Hair follicle dermal papilla cell (primary cell): ENCODE results near the gene SLC26A2. TPM values are rescaled to one million over a fixed set of nuclear protein-coding genes. Genes with fewer than 3 reads are reported as not detected.

Experiments
- small RNA-seq: library from RNA; depleted of rRNA; stranded (forward); fragments of <200 nt; gene quantifications from one replicate; pipeline ENCODE3, GENCODE V24; 2012
- total RNA-seq: library from RNA; depleted of rRNA; stranded (reverse); fragments of >200 nt; gene quantifications from 2 replicates; pipeline ENCODE4 v1.2.3, GENCODE V29; 2012

The SLC26A2 gene
- total RNA-seq = 16.3 and 18.7 TPM in 2 replicates

DNA sequence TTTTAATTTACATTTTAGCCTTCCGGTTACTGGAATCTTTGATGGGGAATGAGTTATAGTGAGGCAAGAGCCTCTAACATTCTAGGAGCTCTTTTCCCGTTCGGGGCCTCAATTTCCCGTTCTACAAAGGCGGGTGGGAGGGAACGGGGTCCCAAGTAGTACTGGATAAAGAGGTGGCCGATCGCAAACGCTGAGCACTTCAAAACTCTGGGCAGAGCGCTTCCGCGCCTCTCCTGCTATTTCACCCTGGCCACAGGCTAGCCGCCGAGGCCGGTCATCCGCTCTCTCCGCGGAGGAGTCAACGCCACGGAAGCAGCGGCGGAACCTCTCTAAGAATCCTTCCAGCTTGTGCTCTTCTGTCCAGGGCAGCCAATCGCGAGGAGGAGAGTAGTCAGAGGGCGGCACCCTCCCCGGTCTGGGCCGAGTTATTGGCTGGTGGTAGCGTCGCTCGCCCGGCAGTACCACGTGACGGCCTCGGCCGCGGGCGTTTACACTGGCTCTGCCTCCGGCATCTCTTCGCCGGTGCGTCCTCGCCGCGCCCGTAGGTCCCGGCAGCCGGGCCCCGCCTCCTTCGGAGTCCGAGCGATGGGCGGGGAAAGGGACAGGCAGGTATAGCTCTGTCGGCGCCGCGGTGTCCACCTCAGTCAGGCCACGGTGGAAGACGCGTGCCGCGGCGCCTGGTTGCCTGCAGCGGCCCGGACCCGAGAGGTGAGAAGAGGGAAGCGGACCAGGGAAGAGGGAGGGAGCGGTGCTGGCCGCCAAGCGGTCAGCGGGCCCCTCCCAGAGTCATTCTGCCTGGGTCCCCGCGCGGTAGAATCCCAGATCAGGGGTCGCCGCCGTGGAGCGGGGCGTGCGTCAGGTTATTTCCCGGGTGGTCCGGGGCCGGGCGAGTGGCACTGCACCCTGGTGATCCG, at the start of gene SLC26A2:
Gene SLC26A2 (plus strand): TSS at position 487 of the 914 bp plus-strand sequence. CDS start 16,895 bp downstream, outside the sequence.

DNA sequence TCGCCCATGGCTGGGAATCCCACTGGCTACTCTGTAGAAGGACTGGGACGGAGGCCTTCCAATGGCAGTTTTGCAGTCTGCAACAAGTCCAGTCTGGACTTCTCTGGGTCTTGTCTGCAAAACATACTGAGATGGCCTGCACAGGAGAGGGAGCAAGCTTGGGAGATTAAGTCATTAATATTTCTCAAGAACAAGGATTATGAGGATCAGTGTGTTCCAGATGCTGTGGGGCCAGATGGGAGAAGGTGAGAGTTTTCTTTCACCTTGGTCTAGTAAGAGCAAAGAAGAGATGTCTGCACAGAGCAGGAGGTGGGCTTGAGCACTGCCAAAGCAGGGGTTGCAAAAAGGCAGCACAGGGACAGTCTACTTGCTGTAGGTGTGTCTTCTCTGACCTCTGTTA, 15.9 kb upstream of the SLC26A2 start, which contains the start of gene PDE6A:
Gene PDE6A (minus strand): TSS at position 128 of the 400 bp plus-strand sequence. CDS start 120 bp downstream, at position 8.

DNA sequence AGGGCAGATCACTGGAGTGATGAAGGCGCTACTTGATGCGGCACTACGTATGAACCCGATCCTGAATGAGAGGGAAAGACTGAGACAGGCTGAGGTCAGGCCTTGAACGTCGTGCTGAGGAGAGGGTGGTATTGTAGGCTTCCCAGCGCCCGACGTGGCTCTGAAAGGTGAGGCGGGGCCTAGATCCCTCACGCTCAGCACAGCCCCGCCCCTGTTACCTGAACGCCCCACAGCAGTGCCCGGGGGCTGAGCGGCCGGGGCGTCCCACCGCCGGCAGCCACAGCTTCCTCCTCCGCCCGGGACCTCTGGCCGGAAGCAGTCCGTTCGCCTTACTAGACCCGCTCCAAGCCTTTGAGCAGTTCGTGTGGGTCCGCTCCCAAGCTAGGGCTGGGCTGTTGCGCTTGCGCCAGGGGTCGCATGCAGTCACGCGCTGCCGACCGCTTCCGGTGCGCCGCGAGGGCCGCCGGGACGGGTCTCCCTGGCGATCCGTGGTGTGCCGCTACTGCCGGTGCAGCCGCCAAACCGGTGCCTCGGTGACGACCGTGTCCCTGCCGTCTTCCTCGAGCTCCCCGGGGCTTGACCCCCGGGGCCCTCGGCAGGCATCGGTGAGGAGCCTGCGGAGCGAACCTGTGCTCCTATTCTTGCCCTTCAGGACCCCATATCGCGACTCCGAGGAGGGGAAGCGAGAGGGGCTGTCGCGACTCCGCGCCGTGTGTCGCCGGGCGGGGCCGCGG, 39.9 kb downstream of the SLC26A2 start, which contains the start of the genes HMGXB3 and TIGD6:
Gene HMGXB3 (plus strand): TSS at position 484 of the 734 bp plus-strand sequence. CDS start 4,114 bp downstream, outside the sequence.
Gene TIGD6 (minus strand): TSS at position 399 of the 734 bp plus-strand sequence. CDS start 4,306 bp downstream, outside the sequence.

Small RNA genes lying within 50 kb of the gene (small RNA-seq; reads per million reads assigned to genes)
- not detected for gene RF00019

Other genes starting within 250 kb of the SLC26A2 start
- 0.97 and 1.2 TPM in 2 replicates for gene PPARGC1B, start 230.4 kb upstream of the SLC26A2 start, total RNA-seq
- not detected in 2 replicates for gene PDE6A, start 16.0 kb upstream of the SLC26A2 start, total RNA-seq
- 7.3 and 7.9 TPM in 2 replicates for gene TIGD6, start 39.9 kb downstream of the SLC26A2 start, total RNA-seq
- gene HMGXB3, start 40.0 kb downstream of the SLC26A2 start, total RNA-seq = 58.5 and 66.2 TPM in 2 replicates
- 0.16 and 0.36 TPM in 2 replicates for gene CSF1R, start 125.8 kb downstream of the SLC26A2 start, total RNA-seq
- 497 and 543 TPM in 2 replicates for gene PDGFRB, start 195.1 kb downstream of the SLC26A2 start, total RNA-seq
- not detected in 2 replicates for gene CDX1, start 206.0 kb downstream of the SLC26A2 start, total RNA-seq
- gene SLC6A7, start 229.3 kb downstream of the SLC26A2 start, total RNA-seq = 0.16 TPM in 1 of 2 replicates, not detected in the other